Stimulated activated CD4-positive, alpha-beta T cell treated with anti-CD3 and anti-CD28 coated beads, Interleukin-4, amount 100 ng/mL, for 4 hours (primary cell): ENCODE measurements around the gene PCNX3.

Experiments used
- DNase-seq, 2 experiments: peaks; one replicate each; pipeline ENCODE4 v3.0.0-alpha.2; 2020

The PCNX3 gene

DNA sequence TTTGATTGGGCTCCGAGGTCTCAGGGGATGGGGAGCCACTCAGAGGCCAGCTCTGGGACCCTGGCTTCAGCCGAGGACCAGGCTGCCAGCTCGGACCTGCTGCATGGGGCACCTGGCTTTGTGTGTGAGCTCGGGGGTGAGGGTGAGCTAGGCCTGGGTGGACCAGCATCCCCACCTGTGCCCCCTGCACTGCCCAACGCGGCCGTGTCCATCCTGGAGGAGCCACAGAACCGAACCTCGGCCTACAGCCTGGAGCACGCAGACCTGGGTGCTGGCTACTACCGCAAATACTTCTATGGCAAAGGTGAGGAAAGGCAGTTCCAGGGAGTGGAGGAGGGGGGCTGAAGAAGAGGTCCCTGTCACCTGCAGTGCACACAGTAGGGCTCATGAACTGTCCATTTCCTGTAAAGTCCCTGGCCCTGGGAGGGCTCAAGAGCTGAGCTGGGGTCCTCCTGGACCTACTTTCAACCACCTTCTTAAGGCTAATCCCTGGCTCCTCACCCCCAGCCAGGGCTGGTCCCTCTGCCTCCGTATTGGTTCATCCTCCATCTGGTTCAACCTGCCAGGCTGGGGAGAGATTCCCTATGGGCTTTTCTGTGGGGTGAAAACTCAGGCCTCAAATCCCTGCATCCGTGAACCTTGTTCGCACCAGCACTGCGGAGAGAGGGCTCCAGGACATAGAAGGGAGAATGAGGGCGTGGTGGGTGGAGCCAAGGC is 25.9 kb downstream of the PCNX3 start:
- no peak for DNase-seq

DNA sequence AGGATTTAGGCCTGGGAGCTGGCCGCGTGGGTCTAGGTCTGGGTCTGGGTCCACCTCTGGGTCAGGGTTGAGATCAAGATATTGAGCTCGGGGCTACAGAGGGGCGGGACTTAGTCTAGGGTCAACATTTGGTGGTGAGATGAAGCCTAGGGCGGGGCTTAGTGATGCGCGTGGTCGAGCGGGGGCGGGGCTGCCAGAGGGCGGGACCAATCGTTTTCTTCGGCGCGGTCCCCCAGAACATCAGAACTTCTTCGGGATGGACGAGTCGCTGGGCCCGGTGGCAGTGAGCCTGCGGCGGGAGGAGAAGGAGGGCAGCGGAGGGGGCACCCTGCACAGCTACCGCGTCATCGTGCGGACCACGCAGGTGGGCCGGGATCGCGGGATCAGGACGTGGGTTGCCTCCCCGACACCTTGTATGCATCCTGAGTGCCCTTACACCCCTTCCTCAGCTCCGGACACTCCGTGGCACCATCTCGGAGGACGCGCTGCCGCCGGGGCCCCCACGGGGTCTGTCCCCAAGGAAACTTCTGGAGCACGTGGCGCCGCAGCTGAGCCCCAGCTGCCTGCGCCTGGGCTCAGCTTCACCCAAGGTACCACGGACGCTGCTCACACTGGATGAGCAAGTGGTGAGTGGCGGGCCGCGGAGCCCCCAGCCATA is 26.6 kb downstream of the PCNX3 start:
- no peak for DNase-seq

GRCh38 chr11:65643971-65644370 is 28.4 kb downstream of the PCNX3 start:
- peak in 1 of 2 experiments; percentile 29 for DNase-seq

DNA sequence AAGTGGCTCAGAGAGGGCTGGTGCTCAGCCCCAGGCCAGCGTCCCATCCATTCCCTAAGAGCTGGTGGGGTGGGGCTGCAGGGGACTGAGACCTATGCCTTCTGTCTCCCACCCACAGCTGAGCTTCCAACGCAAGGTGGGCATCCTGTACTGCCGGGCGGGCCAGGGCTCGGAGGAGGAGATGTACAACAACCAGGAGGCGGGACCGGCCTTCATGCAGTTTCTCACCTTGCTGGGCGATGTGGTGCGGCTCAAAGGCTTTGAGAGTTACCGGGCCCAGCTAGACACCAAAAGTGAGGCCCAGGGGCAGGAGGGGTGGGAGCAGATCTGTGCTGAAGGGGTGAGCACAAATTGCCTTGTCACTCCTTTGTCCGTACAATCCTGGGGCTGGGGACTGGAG is 29.3 kb downstream of the PCNX3 start:
- DNase-seq, result no peak

GRCh38 chr11:65645710-65646109 is 30.1 kb downstream of the PCNX3 start:
- no peak for DNase-seq

GRCh38 chr11:65646288-65646957 is 30.8 kb downstream of the PCNX3 start:
- no peak for DNase-seq

DNA sequence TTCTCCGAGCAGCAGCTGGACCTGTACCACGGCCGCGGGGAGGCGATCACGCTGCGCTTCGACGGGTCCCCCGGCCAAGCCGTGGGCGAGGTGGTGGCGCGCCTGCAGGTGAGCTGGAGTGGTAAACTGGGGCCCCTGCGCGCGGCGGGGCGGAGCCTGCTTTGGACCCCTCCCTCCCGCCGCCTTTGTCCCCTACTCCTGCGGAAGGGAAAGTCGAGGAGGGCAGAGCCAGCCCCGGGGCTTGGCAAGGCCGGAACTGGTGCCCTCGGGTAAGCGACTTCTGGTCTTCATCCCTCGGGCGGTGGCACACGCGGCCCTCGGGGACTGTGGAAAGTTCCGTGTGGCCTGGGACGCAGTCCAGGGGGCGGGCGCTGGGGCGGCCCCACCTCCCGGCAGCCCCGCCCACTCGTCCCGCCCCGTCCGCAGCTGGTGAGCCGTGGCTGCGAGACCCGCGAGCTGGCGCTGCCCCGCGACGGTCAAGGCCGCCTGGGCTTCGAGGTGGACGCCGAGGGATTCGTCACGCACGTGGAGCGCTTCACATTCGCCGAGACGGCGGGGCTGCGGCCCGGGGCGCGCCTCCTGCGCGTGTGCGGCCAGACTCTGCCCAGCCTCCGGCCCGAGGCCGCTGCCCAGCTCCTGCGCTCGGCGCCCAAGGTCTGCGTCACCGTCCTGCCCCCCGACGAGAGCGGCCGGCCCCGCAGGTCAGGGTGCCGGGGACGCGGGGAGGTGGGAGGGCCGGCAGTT is 31.6 kb downstream of the PCNX3 start:
- no peak for DNase-seq

GRCh38 chr11:65648997-65649493 is 33.5 kb downstream of the PCNX3 start:
- no peak for DNase-seq

DNA sequence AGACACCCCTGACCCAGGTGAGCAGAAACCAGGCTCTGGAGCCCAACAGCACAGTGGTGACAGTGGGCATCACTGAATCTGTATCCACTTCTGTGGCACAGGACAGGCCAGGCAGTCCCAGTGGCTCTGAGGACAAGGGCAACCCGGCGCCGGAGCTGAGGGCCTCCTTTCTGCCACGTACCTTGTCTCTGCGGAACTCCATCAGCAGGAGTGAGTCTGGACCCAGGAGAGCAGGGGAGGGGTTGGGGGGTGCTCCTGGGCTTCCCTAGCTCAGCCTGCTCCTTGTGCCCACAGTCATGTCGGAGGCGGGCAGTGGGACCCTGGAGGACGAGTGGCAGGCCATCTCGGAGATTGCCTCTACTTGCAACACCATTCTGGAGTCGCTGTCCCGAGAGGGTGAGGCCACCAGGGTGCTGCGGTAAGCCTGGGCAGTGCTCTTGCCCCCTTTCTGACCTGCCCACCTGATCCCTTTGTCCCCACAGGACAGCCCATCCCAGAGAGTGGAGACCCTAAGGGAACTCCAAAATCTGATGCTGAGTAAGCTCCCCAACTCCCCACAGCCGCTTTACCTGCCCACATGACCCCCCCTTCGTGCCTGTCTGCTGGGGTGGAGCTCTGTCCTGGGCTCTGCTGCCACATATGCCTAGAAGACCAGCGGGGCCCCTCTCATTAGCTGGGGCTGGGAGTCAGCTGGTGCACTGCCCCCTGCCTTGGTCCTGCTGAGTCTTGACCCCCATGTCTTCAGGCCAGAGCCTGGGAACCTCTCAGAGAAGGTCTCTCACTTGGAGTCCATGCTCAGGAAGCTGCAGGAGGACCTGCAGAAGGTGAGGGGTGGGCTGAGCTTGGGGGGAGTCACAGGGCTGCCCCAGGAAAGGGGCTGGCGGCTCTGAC is 34.3 kb downstream of the PCNX3 start:
- DNase-seq, result no peak

DNA sequence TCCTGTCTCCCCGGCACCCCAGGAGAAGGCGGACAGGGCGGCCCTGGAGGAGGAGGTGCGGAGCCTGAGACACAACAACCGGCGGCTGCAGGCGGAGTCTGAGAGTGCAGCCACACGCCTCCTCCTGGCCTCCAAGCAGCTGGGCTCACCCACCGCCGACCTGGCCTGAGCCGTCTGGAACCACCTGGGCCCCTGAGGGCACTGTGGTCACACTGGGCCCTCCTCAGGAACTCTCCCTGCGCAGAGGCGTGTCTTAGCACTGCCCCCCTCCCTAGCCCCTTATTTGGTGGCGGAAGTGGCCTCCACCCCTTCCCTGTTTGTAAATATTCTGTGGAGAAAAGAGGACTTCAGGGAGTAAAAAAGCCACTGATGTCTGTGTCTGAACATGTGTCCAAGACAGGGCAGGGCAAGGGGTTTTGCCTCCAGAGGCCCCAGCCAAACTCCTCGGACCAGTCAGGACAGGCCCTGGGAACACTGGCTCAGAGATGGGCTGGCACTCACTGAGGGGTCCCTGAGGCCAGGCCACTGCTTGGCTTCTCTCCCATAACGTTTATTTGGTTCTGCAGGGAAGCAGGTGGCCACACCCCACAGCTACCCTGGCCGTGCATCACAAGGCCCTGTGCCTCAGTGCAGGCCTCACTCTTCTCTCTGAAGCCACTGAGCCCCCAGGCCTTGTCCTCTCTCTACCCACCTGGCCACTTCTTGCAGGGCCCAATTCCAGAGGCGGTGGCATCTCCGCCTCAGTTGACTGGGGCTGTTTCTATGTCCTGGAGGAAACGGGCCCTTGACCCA is 35.2 kb downstream of the PCNX3 start:
- DNase-seq, result no peak

GRCh38 chr11:65651339-65651588 is 35.7 kb downstream of the PCNX3 start:
- DNase-seq, result no peak

- no peak for DNase-seq
These were observed 36.3 kb downstream of the PCNX3 start for GRCh38 chr11:65651589-65652510.

DNA sequence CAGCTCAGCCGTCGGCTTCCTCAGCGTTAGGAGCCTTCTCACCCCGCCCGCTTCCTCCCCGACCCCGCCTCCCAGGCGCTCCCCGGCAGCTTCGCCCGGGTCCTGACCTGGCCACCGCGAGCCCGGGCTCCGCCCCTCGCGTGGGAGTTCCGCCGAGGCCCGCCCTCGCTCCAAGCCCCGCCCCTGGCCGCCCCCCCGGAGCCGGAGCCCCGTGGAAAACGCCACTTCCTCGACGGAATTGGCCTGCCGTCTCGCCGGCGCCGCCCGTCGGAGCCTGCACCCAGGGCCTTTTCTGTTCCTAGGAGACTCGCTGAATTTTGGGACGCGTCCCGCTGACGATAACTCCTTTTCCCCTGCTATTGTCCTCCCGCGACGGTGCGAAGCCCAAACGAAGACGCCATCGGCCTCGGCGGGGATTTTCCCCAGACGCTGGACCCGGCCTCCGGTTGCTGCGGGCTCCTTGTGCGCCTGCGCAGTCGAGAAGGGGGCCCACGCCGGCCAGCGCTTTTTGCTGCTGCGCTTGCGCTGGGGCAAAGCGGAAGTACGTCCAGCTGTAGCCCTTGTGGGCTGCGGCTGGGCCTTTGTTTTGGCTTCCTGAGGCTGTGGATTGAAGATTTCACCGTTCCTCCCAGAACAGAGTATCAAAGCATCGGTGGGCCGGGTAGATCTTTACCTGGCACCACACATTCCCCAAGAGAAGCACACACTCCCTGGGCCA is 37.1 kb downstream of the PCNX3 start:
- DNase-seq, result peak; percentile 96 to 98

GRCh38 chr11:65653229-65654225 is 38.0 kb downstream of the PCNX3 start:
- no peak for DNase-seq

DNA sequence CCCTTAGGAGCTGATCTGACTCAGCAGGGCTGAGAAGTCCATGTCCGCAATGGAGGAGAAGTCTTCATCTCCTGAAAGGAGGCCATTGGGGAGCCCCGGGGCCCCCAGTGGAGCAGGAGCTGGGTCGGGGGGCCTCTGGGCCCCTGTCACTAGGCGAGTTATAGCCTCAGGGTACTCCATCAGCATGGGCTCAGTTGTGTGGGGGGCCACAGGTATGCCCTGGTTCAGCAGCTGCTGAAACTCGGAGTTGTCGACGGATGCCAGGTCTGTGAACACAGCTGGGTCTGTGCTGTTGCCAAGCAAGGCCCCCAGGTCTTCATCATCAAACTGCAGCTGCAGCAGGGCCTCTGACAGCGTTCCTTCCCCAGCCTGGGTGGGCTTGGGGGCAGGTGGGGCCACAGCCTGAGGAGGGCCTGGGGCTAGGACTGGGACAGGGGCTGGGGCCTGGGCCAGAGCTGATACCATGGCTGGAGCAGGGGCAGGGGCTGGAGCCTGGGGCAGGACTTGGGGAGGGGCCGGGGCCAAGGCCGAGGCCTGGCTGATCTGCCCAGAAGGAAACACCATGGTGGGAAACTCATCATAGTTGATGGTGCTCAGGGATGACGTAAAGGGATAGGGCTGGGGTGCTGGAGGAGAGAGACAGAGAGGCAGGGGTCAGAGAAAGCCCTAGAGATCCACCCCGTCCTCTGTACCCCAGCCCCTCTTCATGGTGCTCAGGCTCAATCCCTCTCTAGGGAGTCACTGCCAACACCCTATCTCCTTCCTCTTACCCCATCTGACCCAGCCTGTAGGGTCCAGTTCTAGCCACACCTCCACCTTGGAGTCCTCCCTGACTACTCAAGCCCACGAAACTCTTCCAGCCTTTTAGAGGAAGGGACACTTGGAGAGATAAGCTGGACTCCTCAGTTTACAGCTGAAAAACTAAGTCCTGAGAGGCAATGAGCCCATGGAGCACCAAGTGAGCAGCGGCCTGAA is 39.1 kb downstream of the PCNX3 start:
- DNase-seq, result no peak

DNA sequence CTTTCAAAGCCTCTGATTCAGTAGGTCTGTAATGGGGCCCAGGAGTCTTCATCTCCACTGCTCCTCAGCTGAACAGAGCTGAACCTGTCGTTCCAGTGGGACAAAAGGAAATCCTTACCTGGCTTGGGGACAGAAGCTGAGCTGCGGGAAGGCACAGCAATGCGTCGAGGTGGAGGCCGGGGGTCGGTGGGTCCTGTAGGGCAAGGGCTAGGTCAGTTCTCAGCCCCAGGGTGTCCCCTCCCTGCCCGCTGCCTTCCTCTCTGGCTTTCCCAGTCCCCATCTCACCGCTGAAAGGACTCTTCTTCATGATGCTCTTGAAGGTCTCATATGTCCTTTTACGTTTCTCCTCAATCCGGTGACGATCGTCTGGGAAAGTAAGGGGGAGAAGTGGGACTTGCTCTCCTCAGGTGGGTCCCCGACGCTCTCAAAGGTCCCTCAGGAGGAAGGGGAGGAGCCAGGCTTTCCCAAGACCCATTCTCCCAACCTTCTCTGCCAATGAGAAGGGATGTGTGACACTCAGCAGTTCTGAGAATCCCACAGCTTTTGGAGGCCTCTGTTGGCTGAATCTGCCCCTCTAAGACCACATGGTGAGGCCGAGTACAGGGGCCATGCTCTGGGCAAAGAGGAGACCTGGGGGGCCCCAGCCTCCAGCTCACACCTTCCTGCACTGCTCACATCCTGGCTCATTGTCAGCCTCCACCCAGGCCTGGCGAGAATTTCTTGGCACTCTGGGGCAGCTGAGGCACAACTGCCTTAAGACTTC is 40.2 kb downstream of the PCNX3 start:
- no peak for DNase-seq
